HPDE6-E6E7 (cell line): ENCODE data around the gene METTL24.
"Not testable (repeated sequence)": the region's sequence is repeated elsewhere in the genome, so short reads cannot be mapped to it uniquely, and the experiment has no call there.

Experiments
- DNase-seq: peaks from one replicate; pipeline ENCODE4 v3.0.0; 2011; ENCODE audit warnings: missing footprints; ENCODE audit errors: extremely low spot score

METTL24 gene

GRCh38 chr6:110360676-110361075, 2.5 kb upstream of the METTL24 start:
- no peak for DNase-seq

DNA sequence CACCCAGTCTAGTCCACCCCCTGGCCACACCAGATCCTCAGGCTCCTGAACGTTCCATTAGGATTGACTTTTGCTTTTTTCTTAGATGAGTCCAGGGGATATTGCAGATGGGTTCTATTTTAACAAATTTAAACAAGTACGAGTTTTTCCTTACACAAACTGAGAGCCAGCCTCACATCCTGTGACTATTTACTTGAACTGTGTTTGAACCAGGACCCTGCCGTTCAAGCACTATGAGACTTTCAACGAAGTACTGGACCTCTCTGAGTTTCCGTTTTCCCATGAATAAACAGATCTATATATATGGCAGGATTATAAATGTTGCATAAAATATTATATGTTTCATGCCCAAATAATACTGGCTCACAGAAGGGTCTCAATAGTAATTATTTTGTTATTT, 1.4 kb upstream of the METTL24 start:
- DNase-seq: no peak

- no peak for DNase-seq
Measured at GRCh38 chr6:110358553-110359160, 508 bp upstream of the METTL24 start.

GRCh38 chr6:110357298-110357663, 868 bp downstream of the METTL24 start:
- no peak for DNase-seq

DNA sequence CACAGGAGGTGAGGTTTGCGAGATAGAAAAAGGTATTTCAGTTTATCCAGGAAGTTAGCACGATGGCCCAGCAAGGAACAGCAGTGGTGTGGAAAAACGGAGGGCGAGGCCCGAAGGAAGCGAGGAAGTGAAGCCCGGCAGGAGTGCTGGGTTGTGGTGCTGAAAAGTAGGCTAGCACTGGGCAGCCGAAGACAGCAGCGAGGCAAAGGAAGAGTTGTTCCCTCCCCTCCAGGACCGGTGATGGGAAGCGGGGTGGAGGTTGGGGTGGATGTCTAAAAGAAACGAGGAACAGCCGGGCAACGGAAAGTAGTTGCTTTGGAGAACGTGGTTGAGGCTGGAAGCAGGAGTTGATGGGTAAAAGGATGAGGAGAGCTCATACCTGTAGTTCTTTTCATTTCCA, 1.4 kb downstream of the METTL24 start:
- DNase-seq: no peak

DNA sequence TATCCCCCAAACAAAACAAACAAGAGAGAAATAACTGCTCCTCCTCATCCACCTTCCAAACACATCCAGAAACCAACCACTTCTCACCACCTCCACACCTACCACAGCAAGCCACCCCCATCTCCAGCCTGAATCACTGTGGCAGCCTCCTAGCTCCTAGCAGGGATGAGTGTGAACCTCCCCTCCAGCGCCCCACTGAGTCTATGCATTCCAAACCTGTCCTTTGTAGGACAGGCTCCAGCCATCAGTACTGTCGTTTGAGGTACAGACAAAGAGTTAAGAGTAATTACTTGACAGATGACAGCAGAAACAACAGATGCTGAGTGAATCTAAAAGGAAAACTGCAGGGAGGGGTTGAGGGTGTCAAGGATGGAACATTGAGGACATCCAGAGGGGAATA, 2.4 kb downstream of the METTL24 start:
- DNase-seq: no peak

DNA sequence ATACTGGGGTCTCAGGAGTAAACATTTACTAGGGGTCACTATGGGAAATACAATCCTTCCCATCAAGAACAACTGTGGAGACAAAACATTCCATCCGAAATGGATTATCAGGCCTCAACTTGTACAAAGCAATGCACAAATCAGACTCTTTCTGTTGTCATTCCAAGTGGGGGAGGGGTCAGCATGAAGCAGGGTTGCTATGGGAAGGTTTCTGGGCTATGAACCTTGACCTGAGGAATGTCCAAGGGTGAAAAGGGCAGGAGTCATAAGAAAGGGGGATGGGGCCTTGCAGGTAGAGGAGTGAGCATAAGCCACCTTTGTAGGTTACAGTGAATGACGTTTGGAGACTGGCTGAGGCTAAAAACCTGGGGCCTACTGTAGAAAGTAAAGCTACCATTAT, 3.1 kb downstream of the METTL24 start:
- no peak for DNase-seq

DNA sequence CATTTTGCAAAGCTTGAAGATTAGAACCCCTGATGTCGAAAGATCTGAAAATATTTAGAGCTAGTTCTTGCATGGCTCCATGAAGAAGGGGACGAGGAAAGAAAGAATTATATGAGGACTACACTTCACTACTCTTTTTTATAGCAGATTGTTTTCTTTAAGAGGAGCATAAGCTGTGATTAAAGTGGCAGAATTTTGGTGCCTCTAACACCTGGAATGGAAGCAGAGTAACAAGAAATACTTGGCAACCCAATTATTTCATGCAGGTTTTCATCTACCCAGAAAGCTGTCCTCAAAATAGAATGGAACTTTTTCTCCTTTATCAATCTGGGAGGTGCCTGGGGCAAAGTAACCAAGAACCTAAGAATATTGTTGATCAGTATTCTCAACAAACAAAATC, 4.0 kb downstream of the METTL24 start:
- no peak for DNase-seq

DNA sequence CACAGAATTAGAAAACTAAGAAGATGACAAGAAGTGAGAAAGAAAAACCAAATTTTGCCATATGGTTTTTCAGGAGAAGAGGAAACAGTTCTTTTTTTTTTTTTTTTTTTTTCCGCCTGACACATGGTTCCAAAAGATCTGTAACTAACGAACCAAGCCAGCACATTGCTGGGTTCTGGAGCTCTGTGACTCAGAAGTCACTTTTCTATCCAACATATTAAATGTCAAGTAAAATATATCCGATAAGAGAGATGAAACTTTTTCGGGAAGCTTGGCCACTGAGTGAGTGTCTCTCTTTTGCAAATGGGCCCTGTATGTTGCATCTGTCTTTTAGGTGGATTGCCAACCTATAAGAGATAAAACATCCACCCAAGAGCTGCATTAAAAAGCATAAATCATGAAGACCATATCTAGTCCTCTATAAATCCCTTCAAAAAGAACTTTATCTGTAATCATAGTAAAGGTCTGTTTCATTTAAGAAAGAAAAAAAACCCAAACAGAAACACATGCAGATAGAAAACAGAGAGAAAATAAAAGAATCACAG, 4.6 kb downstream of the METTL24 start:
- no peak for DNase-seq

DNA sequence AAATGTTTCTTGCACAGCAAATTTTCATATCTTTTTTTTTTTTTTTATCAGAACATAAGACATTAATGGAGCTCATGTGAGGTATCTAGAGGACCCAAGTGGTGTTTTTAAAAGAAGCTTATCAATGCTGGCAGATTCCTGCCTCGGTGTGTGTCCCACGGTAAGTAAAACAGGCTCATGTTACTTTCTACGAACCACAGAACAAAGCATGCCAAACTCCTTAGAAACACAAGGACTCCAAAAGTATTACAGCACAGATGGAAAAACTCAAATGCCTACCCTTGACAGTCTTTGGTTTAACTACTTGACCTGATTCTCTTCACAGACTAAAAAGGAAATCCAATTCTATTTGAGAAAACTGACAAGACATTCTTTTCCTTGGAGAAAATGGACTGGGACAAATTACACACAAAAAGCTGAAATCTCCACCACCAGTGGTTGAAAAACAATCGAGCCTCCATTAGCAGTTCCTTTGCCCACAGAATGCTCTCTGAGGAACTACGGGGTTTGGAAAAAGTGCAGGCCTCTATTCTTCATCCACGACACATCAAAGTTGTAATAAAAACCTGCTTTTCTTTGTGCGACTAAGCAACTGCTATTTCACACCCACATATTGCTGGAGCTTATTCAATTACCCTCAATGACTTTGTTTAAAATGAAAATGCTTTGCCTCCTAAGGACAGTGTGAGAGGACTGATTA, 5.4 kb downstream of the METTL24 start:
- no peak for DNase-seq

DNA sequence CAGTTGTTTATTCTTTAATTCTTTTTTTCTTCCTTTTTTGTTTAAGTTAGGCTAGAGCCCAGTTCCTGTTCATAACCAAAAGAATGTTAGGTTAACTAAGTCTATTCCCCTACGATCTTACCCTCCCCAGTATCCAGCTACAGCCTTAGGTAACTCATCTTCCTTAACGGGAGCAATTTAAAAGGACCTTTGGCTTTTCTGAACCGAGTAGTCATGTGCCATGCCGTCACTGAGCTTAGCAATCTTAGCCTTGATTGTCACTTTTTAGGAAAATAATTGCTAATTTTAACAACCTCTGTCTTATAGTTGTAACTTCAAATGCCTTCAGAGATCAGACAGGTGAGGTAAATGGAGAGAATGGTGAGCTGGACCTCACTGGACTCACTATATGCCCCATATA, 6.2 kb downstream of the METTL24 start:
- DNase-seq: no peak

- no peak for DNase-seq
Measured at GRCh38 chr6:110351546-110351945, 6.6 kb downstream of the METTL24 start.

DNA sequence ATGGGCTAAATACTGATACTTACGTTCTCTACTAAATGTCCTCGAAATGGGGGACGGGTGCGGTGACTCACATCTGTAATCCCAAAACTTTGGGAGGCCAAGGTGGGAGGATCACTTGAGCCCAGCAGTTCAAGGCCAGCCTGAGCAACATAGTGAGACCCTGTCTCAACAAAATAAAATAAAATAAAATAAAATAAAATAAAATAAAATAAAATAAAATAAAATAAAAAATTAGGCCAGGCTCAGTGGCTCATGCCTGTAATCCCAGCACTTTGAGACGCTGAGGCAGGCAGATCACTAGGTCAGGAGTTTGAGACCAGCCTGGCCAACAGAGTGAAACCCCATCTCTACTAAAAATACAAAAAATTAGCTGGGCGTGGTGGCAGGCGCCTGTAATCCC, 7.6 kb downstream of the METTL24 start:
- DNase-seq: not testable (repeated sequence)

- DNase-seq: no peak
Measured at GRCh38 chr6:110348961-110349690, 9.0 kb downstream of the METTL24 start.

- no peak for DNase-seq
Measured at GRCh38 chr6:110345025-110345424, 13.1 kb downstream of the METTL24 start.

DNA sequence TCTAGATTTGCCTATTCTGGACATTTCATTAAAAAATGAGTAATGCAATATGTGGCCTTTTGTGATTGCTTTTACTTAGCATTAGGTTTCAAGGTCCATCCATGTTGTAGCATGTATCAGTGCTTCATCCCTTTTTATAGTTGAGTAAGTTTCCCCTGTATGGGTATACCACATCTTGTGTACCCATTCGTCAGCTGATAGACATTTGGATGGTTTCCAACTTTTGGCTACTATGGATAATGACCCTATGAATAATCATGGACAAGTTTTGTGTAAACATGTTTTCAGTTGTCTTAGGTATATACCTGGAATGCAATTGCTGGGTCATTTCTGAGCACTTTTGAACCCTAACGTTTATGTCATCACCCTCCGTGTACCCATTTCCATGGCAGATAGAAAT, 15.4 kb downstream of the METTL24 start:
- DNase-seq: no peak

GRCh38 chr6:110341663-110342596, 16.2 kb downstream of the METTL24 start:
- no peak for DNase-seq

GRCh38 chr6:110341067-110341466, 17.1 kb downstream of the METTL24 start:
- no peak for DNase-seq

DNA sequence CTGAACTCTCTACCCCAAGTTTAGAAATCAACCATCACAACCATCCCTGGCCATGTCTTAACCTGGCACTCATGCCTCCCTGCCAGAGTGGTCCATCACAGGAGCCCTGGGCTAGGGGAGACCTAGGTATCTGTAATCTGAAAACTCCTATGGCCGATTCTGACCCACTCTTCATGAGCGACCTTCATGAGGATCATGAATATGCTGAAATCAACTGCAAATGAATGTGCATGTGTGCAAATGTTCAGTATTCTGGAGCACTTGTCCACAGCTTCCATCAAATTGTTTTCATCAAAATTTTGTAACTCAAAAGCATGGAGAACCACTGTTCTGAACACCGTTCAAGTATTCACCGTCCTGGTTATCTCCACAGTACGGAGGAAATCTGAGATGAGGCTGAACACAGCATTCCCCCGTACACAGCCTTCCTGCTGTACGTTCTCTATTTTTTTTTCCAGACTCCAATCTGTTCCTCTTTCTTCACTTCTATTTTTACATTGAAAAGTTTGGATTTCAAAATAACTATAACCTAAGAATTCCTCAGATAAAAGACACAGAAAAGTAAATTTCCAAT, 17.7 kb downstream of the METTL24 start:
- no peak for DNase-seq

- DNase-seq: no peak
Measured at GRCh38 chr6:110338820-110339470, 19.2 kb downstream of the METTL24 start.

- no peak for DNase-seq
Measured at GRCh38 chr6:110337486-110337885, 20.7 kb downstream of the METTL24 start.
